Measurements from ENCODE around the gene DAPK1.

DNA sequence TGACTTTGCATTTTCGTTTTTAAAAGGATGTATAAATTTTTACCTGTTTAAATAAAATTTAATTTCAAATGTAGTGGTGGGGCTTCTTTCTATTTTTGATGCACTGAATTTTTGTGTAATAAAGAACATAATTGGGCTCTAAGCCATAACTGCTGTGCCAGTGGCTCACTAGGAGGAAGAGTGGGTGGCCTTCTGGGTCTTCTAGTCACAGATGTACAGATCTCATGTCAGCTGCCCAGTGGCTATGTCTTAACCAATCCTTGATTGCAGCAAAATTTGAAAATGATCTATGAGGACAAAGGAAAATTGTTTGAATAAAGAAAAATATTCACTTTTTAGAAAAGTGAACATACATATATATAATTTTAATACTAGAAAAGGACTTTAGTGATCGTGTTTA lies 233.7 kb downstream of the DAPK1 start:
- TF ChIP-seq POLR2A (IDR thresholded peaks at IDR 0.05; ENCODE audit: low read length) (no peak), GATA1 (IDR thresholded peaks at IDR 0.05; ENCODE audit: low read depth, low read length) (no peak)

Measured in erythroblast (primary cell).